Psoas muscle (tissue), 8 donors: ENCODE results near the gene IL21R. TPM values are rescaled to one million over a fixed set of nuclear protein-coding genes. Genes with fewer than 3 reads are reported as not detected.
A peak's percentile ranks its signal among the peaks of the same experiment; 100 is the strongest.

ENCODE experiments used
- ATAC-seq, 4 donors: fragments of 200-7000 bp; cut with Tn5 transposase; one replicate each; pipeline ENCODE4 v1.9.1; 2020; ENCODE audit warnings: moderate library complexity in 3 of 4, mild to moderate bottlenecking in 2 of 4
- DNase-seq, 2 donors: peaks; one replicate each; pipeline ENCODE4 v3.0.0-alpha.2; 2020
- H3K27ac ChIP-seq: fragments of 200-600 bp; one replicate; pipeline ENCODE4 v1.8.0; 2022
- H3K27me3 ChIP-seq, 3 donors: fragments of 200-600 bp in 1 of 3; one replicate each; pipeline versions ENCODE4 v1.6.1 to v1.8.0; 2013 to 2022; ENCODE audit warnings: low read length in 2 of 3, mild to moderate bottlenecking in 2 of 3, moderate library complexity in 1 of 3; ENCODE audit not compliant: insufficient read depth in 3 of 3
- H3K36me3 ChIP-seq, 2 donors: fragments of 200-600 bp in 1 of 2; one replicate each; pipeline versions ENCODE4 v1.6.1 to v1.8.0; 2013 to 2022; ENCODE audit warnings: low read depth in 1 of 2, mild to moderate bottlenecking in 1 of 2, moderate library complexity in 1 of 2; ENCODE audit not compliant: insufficient read depth in 1 of 2
- H3K4me1 ChIP-seq: fragments of 200-600 bp; one replicate; pipeline ENCODE4 v1.8.0; 2022
- H3K4me3 ChIP-seq: fragments of 200-600 bp; one replicate; pipeline ENCODE4 v1.8.0; 2022; ENCODE audit warnings: mild to moderate bottlenecking
- H3K9me3 ChIP-seq: fragments of 200-600 bp; one replicate; pipeline ENCODE4 v1.8.0; 2022
- CTCF ChIP-seq: fragments of 200-600 bp; IDR thresholded peaks from one replicate; pipeline ENCODE4 v1.8.0; 2022; ENCODE audit warnings: antibody characterized with exemption
- WGBS, 3 donors: extraction: QIAGEN DNeasy Blood & Tissue Kit; methylation state at CpG; one replicate each; pipeline versions ENCODE4 v1.1.6 to v1.1.7; 2013; 5-methylcytosine and 5-hydroxymethylcytosine counted together
- intact Hi-C, 2 donors: fragments of 100-400 bp; cut with DNase I; formaldehyde crosslinking; loops; one replicate each; pipeline versions ENCODE4 v1.11.0 to v1.14.2; 2022
- polyA plus RNA-seq, 3 donors: library from polyadenylated mRNA; stranded (reverse); fragments of 200-250 nt; gene quantifications; one replicate each; pipeline ENCODE4 v1.2.3, GENCODE V29; 2013
- total RNA-seq, 4 donors: library from RNA; stranded (reverse); fragmentation: NEBNext Ultra II Directional in 2 of 4; extraction: Animal tissue kit (Norgen Biotek cat#: 25700) in 2 of 4; gene quantifications; one replicate each; pipeline versions ENCODE4 v1.2.1 to v1.2.4, GENCODE V29; 2021 to 2023
- donor health status: healthy with polysubstance abuse.
- donor health status: DM: no; HTN: no; CAD: no; lungs with moderate emphysema.
- donor health status: Bipolar disorder and iron deficiency.
- donor health status: healthy.
- donor health status: DM: yes; HTN: yes; CAD: no.
- donor health status: DM: no; HTN: no; CAD: no.
- donor health status: DM: no; HTN: no; CAD: no.
- donor health status: DM: yes; HTN: yes; CAD: no.

IL21R gene
- total and polyA plus RNA-seq, 7 donors, result 0.01 to 0.15 (median 0.08) TPM; not detected in 2

DNA sequence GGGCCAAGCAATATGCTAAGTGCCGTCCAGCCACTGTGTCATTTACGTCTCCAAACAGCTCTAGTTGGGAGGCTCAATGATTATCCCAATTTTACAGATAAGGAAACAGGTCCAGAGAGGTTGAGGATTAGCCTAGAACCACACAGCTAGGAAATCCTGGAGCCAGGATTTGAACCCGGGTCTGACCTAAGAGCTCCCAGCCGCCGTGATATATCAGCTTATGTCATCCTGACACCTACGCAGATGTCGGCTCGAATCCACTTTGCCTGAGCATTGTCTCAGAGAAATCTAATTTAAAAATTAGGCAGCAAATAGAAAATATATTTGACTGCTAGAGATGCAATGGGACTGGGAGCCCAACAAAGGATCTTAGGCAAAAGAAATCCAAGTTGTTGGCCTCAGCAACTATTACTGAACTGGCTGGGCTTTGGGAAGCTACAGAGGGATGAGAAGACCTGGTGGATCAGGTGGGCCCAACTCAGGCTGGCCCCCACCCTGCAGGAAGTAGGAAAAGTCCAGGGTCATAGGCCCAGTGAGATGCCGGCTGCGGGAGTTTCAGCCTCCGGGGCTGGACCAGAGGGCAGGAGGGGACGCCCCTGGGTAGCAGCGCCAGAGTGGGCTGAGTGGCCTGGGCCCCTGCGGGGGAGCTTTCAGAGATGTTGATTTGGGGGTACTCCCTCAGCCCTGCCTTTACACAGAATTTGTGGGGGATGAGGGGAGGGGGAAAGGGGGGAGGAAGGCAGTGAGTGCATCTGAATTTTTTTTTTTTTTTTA, 35.1 kb upstream of the IL21R start:
- Histone ChIP-seq H3K36me3 (peaks cover 0 to 7% of the 10 kb centered on the region in 2 donors), H3K4me1 (no peaks in the 10 kb centered on the region), H3K27ac (no peak overlapping the region), H3K9me3 (no peaks in the 10 kb centered on the region), H3K4me3 (no peak overlapping the region), H3K27me3 (peaks cover 0 to 4% (median 0%) of the 10 kb centered on the region in 3 donors)
- 73 to 82% (median 75%) methylated on average over 14 of the region's 14 CpGs for WGBS, 3 donors
- DNase-seq (no peak), ATAC-seq (no peak)
- TF ChIP-seq CTCF, result no peak
- intact Hi-C loops, result loop anchor here (5.0 kb wide), 2 partner anchors 190 to 210 kb away; no protein-coding TSS in a partner anchor

- Histone ChIP-seq H3K27me3 (peaks cover 0 to 4% (median 0%) of the 10 kb centered on the region in 3 donors), H3K9me3 (no peaks in the 10 kb centered on the region), H3K36me3 (peaks cover 0 to under 1% of the 10 kb centered on the region in 2 donors), H3K4me1 (no peaks in the 10 kb centered on the region), H3K4me3 (peak overlapping the region; percentile 42), H3K27ac (peak overlapping the region; percentile 3)
- ATAC-seq, result peak; percentile 68 to 81 (median 78)
- WGBS, 3 donors, result 19 to 27% (median 23%) methylated on average over 27 of the region's 27 CpGs
- peak; percentile 67 for TF ChIP-seq CTCF
- peak; percentile 78 to 85 for DNase-seq
- intact Hi-C loops, result loop anchor here (1.0 to 5.0 kb wide), 3 partner anchors 188 to 210 kb away; no protein-coding TSS in a partner anchor
Measured at GRCh38 chr16:27367461-27368357, 34.3 kb upstream of the IL21R start.

DNA sequence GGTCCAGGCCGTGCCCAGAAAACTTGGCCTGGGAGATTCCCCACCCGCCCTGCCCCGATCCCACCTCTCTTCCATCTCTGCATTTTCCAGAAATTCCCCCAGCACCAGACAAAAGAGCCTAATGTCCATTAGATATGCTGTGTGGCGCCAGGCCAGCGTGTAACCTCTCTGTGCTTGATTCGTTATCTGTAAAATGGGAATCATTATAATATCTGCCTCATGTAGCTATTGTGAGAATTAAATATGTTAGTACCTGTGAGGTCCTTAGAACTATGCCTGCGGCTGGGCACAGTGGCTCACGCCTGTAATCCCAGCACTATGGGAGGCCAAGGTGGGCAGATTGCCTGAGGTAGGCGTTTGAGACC, 33.6 kb upstream of the IL21R start:
- Histone ChIP-seq H3K4me1 (no peaks in the 10 kb centered on the region), H3K27me3 (peaks cover 0 to 4% (median 0%) of the 10 kb centered on the region in 3 donors), H3K4me3 (no peak overlapping the region), H3K36me3 (no peaks in the 10 kb centered on the region), H3K9me3 (no peaks in the 10 kb centered on the region), H3K27ac (no peak overlapping the region)
- 51 to 55% (median 53%) methylated on average over 9 of the region's 9 CpGs for WGBS, 3 donors
- DNase-seq, result no peak
- intact Hi-C loops, result loop anchor here (1.0 to 5.0 kb wide), 3 partner anchors 189 to 211 kb away; no protein-coding TSS in a partner anchor
- ATAC-seq, result no peak
- no peak for TF ChIP-seq CTCF

DNA sequence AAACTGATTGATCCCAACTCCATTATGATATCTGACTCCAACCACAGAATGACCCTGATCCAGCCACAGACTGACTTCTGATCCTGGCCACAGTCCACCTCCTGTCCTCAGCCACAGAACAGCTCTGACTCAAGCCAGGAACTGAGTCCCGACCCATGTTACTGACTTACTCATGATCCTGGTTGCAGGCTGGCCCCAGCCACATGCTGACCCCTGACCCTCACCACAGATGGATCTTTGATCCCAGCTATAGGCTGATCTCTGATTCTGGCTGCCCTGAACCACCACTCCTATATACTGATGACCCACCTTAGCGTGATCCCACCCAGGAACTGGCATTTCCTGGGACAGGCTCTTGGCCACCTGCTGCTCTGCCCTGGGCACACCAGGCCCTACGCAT, 32.2 kb upstream of the IL21R start:
- Histone ChIP-seq H3K27me3 (peaks cover 0 to 4% (median 0%) of the 10 kb centered on the region in 3 donors), H3K27ac (no peak overlapping the region), H3K4me1 (no peaks in the 10 kb centered on the region), H3K9me3 (no peaks in the 10 kb centered on the region), H3K36me3 (no peaks in the 10 kb centered on the region), H3K4me3 (no peak overlapping the region)
- WGBS, 3 donors, result 81 to 85% (median 83%) methylated on average over 3 of the region's 3 CpGs
- DNase-seq (no peak), ATAC-seq (no peak)
- intact Hi-C loops, result loop anchor here (2.0 to 5.0 kb wide), 3 partner anchors 137 to 213 kb away; no protein-coding TSS in a partner anchor
- no peak for TF ChIP-seq CTCF
